Lung (tissue), 12 donors: ENCODE measurements around the gene GAL3ST1. TPM values are rescaled to one million over a fixed set of nuclear protein-coding genes. Genes with fewer than 3 reads are reported as not detected.
"Not testable (repeated sequence)": the region's sequence is repeated elsewhere in the genome, so short reads cannot be mapped to it uniquely, and the experiment has no call there.

Source experiments
- ATAC-seq: fragments of 200-7000 bp; cut with Tn5 transposase; one replicate; pipeline ENCODE4 v1.9.1; 2020; ENCODE audit warnings: moderate number of reproducible peaks; ENCODE audit not compliant: insufficient read depth, low FRiP score
- DNase-seq, 3 donors: peaks; one replicate each; pipeline ENCODE4 v3.0.0-alpha.2; 2013 to 2017
- H3K27ac ChIP-seq, 2 donors: one replicate each; pipeline ENCODE4 v1.5.1; 2013; ENCODE audit warnings: mild to moderate bottlenecking in 2 of 2, moderate library complexity in 2 of 2, control low read depth in 1 of 2, inconsistent platforms in 1 of 2, low read depth in 1 of 2, low read length in 1 of 2
- H3K27me3 ChIP-seq, 3 donors: one replicate each; pipeline ENCODE4 v1.5.1; 2013; ENCODE audit warnings: low read length in 2 of 3; ENCODE audit not compliant: control insufficient read depth in 3 of 3, insufficient read depth in 3 of 3
- H3K36me3 ChIP-seq, 4 donors: one replicate each; pipeline ENCODE4 v1.5.1; 2013; ENCODE audit warnings: low read length in 4 of 4, mild to moderate bottlenecking in 1 of 4, moderate library complexity in 1 of 4; ENCODE audit not compliant: control insufficient read depth in 4 of 4, insufficient read depth in 4 of 4
- H3K4me1 ChIP-seq, 5 donors: one replicate each; pipeline ENCODE4 v1.5.1; 2013; ENCODE audit warnings: low read length in 5 of 5, mild to moderate bottlenecking in 2 of 5, moderate library complexity in 1 of 5; ENCODE audit not compliant: control insufficient read depth in 5 of 5, insufficient read depth in 5 of 5
- H3K4me3 ChIP-seq: one replicate; pipeline ENCODE4 v1.5.1; 2013; ENCODE audit warnings: mild to moderate bottlenecking, control low read depth, moderate library complexity
- H3K9ac ChIP-seq, 2 donors: one replicate each; pipeline ENCODE4 v1.5.1; 2013; ENCODE audit warnings: low read length in 2 of 2, control low read depth in 1 of 2; ENCODE audit not compliant: insufficient read depth in 1 of 2
- H3K9me3 ChIP-seq, 4 donors: one replicate each; pipeline ENCODE4 v1.5.1; 2013; ENCODE audit warnings: low read length in 3 of 4, mild to moderate bottlenecking in 1 of 4, moderate library complexity in 1 of 4; ENCODE audit not compliant: control insufficient read depth in 4 of 4, insufficient read depth in 3 of 4
- WGBS, 2 donors: extraction: QIAGEN DNeasy Blood & Tissue Kit; methylation state at CpG; one replicate each; pipeline ENCODE4 v1.1.7; 2013; 5-methylcytosine and 5-hydroxymethylcytosine counted together
- polyA plus RNA-seq, 2 donors: library from polyadenylated mRNA; stranded (reverse); fragments of 200-250 nt; gene quantifications; one replicate each; pipeline ENCODE4 v1.2.1, GENCODE V29; 2013
- total RNA-seq, 2 donors: library from RNA; depleted of rRNA in 1 of 2; stranded (reverse); fragments of >200 nt in 1 of 2; gene quantifications; one replicate each; pipeline ENCODE4 v1.2.1, GENCODE V29; 2014 to 2021
- TF ChIP-seq, protein P1 (sequence below): IDR thresholded peaks from 2 replicates; pipeline ENCODE4 v1.5.1; 2012; ENCODE audit warnings: mild to moderate bottlenecking; ENCODE audit errors: control extremely low read depth, extremely low read depth
- donor health status: control.
- donor health status: control.
- donor health status: Bipolar disorder and iron deficiency.
- donor health status: healthy.
- donor health status: DM: yes; HTN: yes; CAD: no.

Gene GAL3ST1
- total and polyA plus RNA-seq, 4 donors: 0.72 to 4.0 (median 3.4) TPM

DNA sequence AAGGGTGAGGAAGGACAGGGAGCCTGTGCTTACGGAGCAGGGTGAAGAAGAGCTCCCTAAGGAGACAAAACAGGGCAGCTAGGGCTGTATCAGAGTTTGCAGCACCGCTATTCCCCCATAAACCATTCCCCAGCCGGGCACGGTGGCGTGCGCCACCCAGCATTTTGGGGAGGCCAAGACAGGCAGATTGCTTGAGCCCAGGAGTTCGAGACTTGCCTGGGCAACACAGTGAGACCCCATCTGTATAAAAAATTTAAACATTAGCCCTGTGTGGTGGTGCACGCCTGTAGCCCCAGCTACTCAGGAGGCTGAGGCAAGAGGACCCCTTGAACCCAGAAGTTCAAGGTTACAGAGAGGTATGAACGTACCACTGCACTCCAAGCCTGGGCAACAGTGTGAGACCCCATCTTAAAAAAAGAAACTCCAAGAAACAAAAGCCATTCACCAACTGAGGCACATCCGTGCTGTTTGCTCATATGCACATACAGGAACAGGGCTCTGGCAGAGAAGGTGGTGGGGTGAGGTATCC is 4.7 kb downstream of the GAL3ST1 start:
- TF ChIP-seq, protein P1, sequence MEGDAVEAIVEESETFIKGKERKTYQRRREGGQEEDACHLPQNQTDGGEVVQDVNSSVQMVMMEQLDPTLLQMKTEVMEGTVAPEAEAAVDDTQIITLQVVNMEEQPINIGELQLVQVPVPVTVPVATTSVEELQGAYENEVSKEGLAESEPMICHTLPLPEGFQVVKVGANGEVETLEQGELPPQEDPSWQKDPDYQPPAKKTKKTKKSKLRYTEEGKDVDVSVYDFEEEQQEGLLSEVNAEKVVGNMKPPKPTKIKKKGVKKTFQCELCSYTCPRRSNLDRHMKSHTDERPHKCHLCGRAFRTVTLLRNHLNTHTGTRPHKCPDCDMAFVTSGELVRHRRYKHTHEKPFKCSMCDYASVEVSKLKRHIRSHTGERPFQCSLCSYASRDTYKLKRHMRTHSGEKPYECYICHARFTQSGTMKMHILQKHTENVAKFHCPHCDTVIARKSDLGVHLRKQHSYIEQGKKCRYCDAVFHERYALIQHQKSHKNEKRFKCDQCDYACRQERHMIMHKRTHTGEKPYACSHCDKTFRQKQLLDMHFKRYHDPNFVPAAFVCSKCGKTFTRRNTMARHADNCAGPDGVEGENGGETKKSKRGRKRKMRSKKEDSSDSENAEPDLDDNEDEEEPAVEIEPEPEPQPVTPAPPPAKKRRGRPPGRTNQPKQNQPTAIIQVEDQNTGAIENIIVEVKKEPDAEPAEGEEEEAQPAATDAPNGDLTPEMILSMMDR: no peak
- peaks cover 0 to 3% (median under 1%) of the 10 kb centered on the region in 5 donors for H3K4me1 ChIP-seq
- no peaks in the 10 kb centered on the region for H3K36me3 ChIP-seq
- ATAC-seq (no peak), DNase-seq (no peak)
- no peak overlapping the region for H3K9ac ChIP-seq
- peaks cover 0 to 2% (median 0%) of the 10 kb centered on the region in 3 donors for H3K27me3 ChIP-seq
- WGBS, 2 donors: 91 to 93% methylated on average over 10 of the region's 10 CpGs
- H3K9me3 ChIP-seq: no peaks in the 10 kb centered on the region
- H3K27ac ChIP-seq: no peak overlapping the region
- no peak overlapping the region for H3K4me3 ChIP-seq

DNA sequence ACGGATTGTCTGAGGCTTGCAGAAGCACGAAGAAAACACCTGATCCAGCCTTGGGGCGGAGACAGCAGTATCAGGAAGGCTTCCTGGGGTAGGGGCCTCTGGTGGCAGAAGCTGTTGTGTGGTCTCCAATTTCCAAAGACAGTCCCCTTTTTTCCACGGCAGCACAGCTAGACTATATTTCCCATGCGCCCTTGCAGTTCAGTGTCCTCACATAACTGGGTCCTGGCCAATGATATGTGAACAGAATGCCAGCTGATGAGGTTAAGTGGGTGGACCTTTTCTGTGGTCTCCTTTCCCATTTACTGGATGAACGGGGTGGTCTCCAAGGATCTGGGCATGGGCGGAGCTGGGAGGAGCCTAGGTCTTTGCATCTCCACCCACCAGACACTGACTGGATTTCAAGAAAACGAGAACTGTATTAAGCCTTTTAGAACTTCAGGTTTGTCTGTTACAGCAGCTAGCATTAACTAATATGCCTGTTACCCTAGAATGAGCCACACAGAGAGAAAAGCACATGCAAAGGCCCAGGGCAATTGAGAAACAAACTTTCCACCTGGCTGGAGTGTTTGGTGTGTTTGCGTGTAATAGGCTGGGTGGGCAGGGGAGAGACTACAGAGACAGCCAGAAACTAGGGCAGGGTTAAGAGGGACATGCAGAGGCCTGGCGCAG is 6.2 kb downstream of the GAL3ST1 start:
- Histone ChIP-seq H3K36me3 (no peaks in the 10 kb centered on the region), H3K9me3 (no peaks in the 10 kb centered on the region)

DNA sequence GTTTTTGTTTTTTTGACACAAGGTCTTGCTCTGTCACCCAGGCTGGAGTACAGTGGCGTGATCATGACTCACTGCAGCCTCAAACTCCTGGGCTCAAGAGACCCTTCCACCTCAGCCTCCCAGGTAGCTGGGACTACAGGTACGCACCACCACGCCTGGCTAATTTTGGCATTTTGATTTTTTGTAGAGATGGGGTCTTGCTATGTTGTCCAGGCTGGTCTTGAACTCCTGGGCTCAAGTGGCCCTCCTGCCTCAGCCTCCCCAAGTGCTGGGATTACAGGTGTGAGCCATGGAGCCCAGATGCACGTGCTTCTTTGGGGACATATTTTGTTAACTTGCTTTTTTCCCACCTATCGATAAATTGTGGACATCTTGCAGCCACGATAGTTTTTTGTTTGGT is 7.2 kb downstream of the GAL3ST1 start:
- not testable (repeated sequence) for H3K36me3 ChIP-seq, H3K27me3 ChIP-seq, H3K4me1 ChIP-seq, H3K9ac ChIP-seq, ATAC-seq, H3K27ac ChIP-seq, DNase-seq, H3K9me3 ChIP-seq, H3K4me3 ChIP-seq
- 92% methylated on average over 6 of the region's 6 CpGs for WGBS, 2 donors

More for the DNA sequence above, 6.2 kb downstream of the GAL3ST1 start:
- Histone ChIP-seq H3K27me3 (peaks cover 0 to 2% (median 0%) of the 10 kb centered on the region in 3 donors), H3K9ac (no peak overlapping the region), H3K27ac (no peak overlapping the region), H3K4me3 (no peak overlapping the region), H3K4me1 (peaks cover 0 to 3% (median 0%) of the 10 kb centered on the region in 5 donors)
- TF ChIP-seq, protein P1: no peak
- 74 to 75% methylated on average over 10 of the region's 10 CpGs for WGBS, 2 donors
- ATAC-seq (no peak), DNase-seq (no peak)

DNA sequence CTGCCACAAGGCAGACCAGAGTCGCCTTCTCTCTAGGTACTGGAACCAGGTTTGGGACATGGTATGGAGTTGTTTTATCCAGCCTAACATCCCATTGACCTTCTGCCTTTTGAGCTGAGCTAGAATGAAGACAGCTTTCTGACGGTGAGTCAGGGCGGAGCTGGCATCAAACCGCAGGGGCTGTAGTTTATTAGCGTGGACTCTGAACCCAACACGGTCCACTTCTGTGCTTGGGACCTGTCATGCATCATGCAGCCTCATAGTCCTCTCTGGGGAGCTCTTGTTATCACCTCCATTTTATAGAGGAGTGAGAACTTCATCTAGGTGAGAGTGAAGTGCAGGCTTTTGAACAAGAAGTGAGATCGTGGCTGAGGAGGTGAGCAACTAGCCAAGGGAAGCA is 8.3 kb downstream of the GAL3ST1 start:
- Histone ChIP-seq H3K9ac (no peak overlapping the region), H3K36me3 (no peaks in the 10 kb centered on the region), H3K4me1 (no peaks in the 10 kb centered on the region), H3K27ac (no peak overlapping the region), H3K4me3 (no peak overlapping the region), H3K9me3 (no peaks in the 10 kb centered on the region), H3K27me3 (peaks cover 0 to 2% (median 0%) of the 10 kb centered on the region in 3 donors)
- TF ChIP-seq, protein P1: no peak
- 80 to 86% methylated on average over 7 of the region's 7 CpGs for WGBS, 2 donors
- ATAC-seq (no peak), DNase-seq (no peak)
